Inferior parietal cortex (tissue), 1 donor: ENCODE measurements around the gene OR2T3.
"Not testable (repeated sequence)": the region's sequence is repeated elsewhere in the genome, so short reads cannot be mapped to it uniquely, and the experiment has no call there.

Source experiments
- DNase-seq: peaks from one replicate; pipeline ENCODE4 v3.0.0-alpha.2; 2016; ENCODE audit errors: extremely low spot score

OR2T3 gene

DNA sequence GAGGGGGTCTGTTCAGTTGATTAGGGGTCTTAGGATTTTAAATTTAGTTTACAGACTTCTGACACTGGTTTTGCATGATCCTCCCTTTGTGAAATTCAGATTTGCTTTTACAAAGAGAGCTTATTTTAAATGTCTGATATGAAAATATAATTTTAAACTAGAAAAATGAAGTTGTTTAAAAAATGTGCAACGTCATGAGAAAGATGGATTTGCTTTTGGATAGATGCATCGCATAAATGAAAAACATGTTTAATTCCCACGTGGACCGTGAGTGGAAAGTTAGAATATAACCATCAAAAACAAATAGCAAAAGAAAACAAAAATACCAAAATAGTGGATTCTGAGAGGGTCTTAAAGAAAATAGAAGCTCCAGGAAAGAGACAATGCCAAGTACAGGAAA, 2.0 kb upstream of the OR2T3 start:
- DNase-seq, result no peak

DNA sequence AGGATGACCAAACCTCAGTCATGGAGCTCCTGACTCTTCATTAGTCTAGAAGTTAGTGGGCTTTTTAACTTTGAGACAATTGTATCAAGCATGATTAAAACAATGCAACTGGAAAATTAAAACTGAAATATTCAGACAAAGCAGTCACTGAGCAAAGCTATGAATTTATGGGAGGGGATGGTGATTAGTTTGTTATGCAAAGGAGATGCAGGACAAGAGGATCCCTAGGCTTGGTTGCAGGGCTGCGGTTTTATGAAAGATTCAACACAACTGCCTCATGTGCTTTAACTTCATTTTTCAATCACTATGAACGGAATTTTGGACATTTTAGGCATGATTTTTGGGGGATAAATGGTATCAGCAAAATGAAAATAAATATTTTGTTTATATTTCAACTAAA, 1.0 kb upstream of the OR2T3 start:
- not testable (repeated sequence) for DNase-seq

DNA sequence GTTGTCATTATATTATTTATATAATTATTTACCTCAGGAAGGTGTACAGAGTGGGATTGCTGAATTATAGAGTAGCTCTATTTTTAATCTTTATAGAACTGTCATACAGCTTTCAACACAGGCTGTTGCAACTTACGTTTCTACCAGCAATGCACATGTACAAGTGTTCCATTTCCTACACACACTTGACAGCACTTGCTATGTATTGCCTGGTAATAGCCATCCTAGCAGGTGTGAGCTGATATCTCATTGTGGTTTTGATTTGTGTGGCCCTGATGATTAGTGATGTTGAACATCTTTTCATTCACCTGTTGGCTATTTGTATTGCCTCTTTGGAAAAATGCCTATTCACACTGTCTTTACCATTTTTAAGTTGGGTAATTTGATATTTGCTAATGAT, 2.5 kb downstream of the OR2T3 start:
- DNase-seq, result not testable (repeated sequence)

DNA sequence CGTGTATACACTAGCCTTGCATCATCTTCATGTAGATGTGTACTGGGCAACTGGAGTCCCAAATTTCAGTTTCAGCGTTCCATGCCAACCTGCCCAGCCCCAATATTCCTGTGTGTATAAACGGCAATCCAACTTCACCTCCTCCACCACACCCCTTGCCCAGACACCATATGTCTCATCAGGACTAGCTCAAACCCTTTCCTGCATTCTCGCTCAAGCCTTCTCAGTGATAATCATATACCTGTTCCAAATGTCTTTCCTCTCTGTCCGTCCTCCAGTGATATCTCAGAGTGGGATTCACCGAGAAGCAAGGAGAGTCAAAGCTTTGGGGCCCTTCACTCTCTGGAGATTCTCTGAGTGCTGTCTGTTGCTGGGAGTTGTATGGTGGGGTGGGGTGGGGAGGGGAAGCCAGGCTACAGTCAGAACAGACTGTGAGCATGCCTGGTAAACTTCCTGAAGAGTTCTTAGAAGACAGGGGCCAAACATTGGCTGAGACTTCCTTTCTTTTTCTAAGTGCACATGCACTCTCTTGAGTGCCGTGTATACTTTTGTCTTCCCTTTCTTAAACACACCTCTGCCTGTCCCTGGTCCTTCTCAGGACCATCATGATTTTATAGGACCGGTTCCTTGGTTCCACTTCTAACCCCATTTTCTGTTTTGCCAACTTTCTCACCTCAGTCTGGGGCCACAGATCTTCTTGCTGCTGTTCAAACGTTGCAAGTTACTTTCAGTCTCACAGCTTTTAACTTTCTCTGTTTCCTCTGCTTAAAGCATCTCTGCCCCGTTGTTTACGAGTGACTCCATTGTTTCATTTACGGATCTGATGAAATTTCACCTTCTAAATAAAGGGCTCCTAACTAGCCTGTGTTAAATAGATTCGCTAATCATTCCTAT, 8.8 kb downstream of the OR2T3 start:
- not testable (repeated sequence) for DNase-seq

DNA sequence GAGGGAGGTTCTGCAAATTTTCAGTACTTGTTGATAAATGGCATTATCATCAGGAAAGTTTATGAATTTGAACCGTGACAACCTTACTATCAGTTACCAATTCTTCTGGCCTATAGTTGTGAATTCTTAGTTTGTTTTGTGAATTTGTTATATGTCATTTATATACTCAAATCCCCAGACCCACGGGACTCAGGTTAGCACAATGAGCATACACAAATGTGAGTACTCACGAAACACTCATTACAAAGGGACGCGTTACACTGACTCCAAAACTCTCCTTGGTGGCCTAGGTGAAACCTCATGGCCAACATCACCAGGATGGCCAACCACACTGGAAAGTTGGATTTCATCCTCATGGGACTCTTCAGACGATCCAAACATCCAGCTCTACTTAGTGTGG, 15.1 kb downstream of the OR2T3 start, which contains the start of gene OR2T5:
Gene OR2T5 (plus strand): TSS at position 301 of the 400 bp plus-strand sequence. CDS start 0 bp downstream, at position 301.
- DNase-seq, result not testable (repeated sequence)

DNA sequence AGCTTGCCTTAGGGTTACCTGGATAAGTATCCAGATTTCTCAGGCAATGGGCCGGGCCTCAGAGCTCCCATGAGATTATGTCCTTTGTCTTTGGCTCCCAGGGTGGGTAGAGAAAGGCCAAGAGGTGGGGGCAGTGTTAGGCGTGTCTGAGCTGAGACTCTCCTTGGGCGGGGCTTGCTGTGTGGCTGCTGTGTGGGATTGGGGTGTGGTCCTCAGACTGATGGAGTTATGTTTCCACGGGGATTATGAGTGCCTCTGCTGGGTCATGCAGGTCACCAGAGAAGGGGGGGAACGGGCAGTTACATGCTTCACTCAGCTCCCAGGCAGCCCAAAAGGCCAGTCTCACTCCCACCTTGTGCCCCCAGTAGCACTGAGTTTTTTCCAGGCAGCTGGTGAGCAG, 23.5 kb downstream of the OR2T3 start:
- DNase-seq, result not testable (repeated sequence)

DNA sequence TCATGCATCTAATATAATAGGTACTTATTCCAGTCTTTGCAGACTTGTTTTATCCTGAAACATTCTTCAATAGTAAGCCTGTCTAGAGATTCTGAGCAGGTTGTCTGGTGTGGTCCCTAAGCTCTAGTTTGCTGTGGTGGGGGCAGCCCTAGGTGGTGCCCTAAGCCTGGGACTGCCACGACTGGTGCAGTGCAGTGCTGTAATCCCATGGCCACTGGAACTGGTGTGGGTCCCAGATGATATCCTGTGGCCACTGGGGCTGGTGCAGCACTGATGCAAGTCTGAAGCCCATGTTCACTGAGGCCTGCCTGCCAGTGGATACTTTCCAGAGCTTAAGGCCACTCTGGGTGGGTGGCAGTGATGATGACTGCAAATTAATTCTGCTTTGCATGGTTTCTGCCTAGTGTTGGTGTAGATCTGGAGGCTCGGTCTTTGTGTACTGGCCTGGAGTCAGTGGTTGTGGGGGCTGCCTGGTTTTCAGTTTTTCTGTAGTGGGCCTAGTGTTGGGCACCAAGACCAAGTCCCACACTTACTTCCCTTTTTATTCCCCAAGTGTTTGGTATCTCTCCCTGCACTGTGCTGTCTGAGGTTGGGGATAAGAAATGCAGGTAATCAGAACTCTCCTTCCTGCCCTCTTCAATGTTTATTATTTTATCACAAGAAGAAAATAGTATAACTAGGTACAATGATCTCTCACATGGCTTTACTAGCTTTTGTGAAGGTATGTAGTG, 27.3 kb downstream of the OR2T3 start:
- not testable (repeated sequence) for DNase-seq

DNA sequence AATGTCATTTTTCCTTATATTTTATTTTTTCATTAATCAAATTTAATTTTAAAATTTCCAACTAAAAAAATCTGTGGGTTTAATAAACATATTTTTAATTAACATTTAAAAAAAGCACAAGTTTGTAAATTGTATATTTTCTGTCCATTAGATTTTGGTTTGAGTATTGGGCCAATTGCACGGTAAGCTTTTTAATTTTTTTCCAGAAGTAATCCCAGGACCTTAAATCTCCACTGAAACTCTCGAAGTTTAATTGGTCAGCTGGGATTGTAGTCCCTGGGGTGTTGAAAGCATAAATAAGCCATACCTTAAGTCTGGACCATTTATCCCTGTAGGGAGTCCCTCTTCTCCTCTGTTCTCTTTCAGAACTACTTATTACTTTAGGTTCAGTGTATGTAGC, 34.6 kb downstream of the OR2T3 start, which contains the start of gene OR2G6:
Gene OR2G6 (plus strand): TSS at position 301 of the 400 bp plus-strand sequence. CDS start 13,574 bp downstream, outside the sequence.
- DNase-seq, result not testable (repeated sequence)

DNA sequence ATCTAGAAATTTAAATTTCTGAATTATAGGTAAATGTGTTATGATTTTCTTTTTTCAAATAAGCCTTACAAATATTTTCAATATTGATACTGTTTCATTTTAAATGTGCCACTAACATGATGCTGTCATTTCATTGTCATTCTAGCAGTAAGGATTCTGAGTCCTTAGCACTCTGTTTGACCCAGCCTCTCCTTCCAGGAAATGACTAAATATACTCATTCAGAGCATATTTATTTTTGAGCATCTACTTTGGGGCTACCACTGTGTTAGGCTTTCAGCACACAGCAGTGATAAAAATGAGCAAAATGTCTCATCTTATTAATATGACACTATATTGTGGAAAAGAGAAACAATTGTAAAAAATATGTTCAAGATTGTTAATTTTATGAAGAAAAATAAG, 37.1 kb downstream of the OR2T3 start:
- DNase-seq, result not testable (repeated sequence)

DNA sequence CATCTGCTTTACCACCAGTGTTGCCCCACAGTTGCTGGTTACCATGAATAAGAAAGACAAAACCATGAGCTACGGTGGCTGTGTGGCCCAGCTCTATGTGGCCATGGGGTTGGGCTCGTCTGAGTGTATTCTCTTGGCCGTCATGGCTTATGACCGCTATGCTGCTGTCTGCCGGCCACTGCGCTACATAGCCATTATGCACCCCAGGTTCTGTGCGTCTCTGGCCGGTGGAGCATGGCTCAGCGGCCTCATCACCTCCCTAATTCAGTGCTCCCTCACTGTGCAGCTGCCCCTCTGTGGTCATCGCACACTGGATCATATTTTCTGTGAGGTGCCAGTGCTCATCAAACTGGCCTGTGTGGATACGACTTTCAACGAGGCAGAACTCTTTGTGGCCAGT, 48.7 kb downstream of the OR2T3 start:
- no peak for DNase-seq
